WTC11 (cell line): ENCODE results near the gene WDFY3. TPM values are rescaled to one million over a fixed set of nuclear protein-coding genes. Genes with fewer than 3 reads are reported as not detected.

Experiments
- AR ChIP-seq: fragments of 250-450 bp; sonication (Bioruptor Pico); IDR thresholded peaks from 2 replicates; pipeline ENCODE4 v1.9.0; 2021; ENCODE audit warnings: mild to moderate bottlenecking
- CTCF ChIP-seq: fragments of 200-600 bp; IDR thresholded peaks from 2 replicates; pipeline ENCODE4 v1.8.0; 2022; ENCODE audit warnings: antibody characterized with exemption
- E2F1 ChIP-seq: sonication (generic); formaldehyde crosslinking; IDR thresholded peaks from 2 replicates; pipeline ENCODE4 v1.8.0; 2022; ENCODE audit warnings: mild to moderate bottlenecking, missing genetic modification reagents
- ELF4 ChIP-seq: sonication (generic); formaldehyde crosslinking; IDR thresholded peaks from 2 replicates; pipeline ENCODE4 v1.8.1; 2022; ENCODE audit warnings: low read depth, mild to moderate bottlenecking, moderate library complexity, missing genetic modification reagents
- FOXP4 ChIP-seq: sonication (generic); formaldehyde crosslinking; IDR thresholded peaks from 2 replicates; pipeline ENCODE4 v1.8.0; 2022; ENCODE audit warnings: mild to moderate bottlenecking, missing genetic modification reagents
- GRHL2 ChIP-seq: fragments of 250-450 bp; sonication (Bioruptor Pico); IDR thresholded peaks from 2 replicates; pipeline ENCODE4 v1.8.0; 2022; ENCODE audit warnings: mild to moderate bottlenecking, moderate library complexity; ENCODE audit not compliant: insufficient replicate concordance, severe bottlenecking
- MLX ChIP-seq: sonication (generic); formaldehyde crosslinking; IDR thresholded peaks from 2 replicates; pipeline ENCODE4 v1.8.1; 2023; ENCODE audit warnings: mild to moderate bottlenecking, missing genetic modification reagents, moderate library complexity
- NFE2L1 ChIP-seq: sonication (generic); formaldehyde crosslinking; IDR thresholded peaks from 2 replicates; pipeline ENCODE4 v1.8.1; 2023; ENCODE audit warnings: missing genetic modification reagents
- SP1 ChIP-seq: sonication (generic); formaldehyde crosslinking; conservative IDR thresholded peaks from 2 replicates; pipeline ENCODE4 v1.8.1; 2022; ENCODE audit warnings: missing genetic modification reagents
- ZNF138 ChIP-seq: sonication (generic); formaldehyde crosslinking; conservative IDR thresholded peaks from 2 replicates; pipeline ENCODE4 v1.8.1; 2022; ENCODE audit warnings: mild to moderate bottlenecking, moderate library complexity, missing genetic modification reagents
- ZNF532 ChIP-seq: fragments of 250-450 bp; sonication (Bioruptor Pico); IDR thresholded peaks from 2 replicates; pipeline ENCODE4 v1.9.0; 2021; ENCODE audit warnings: mild to moderate bottlenecking, borderline replicate concordance
- ZSCAN18 ChIP-seq: fragments of 250-450 bp; sonication (Bioruptor Pico); IDR thresholded peaks from 2 replicates; pipeline ENCODE4 v2.1.2; 2022; ENCODE audit warnings: mild to moderate bottlenecking, moderate library complexity
- total RNA-seq: library from RNA; stranded (reverse); gene quantifications from 3 replicates; pipeline ENCODE4 v1.2.3, GENCODE V29; 2021

WDFY3 gene
- total RNA-seq, 1 experiment from 2014 or later: 77.2 TPM

- no peak for TF ChIP-seq FOXP4 (CRISPR knock-in tag)
- TF ChIP-seq ZNF138 (CRISPR knock-in tag): no peak
- no peak for TF ChIP-seq AR (CRISPR knock-in tag)
- no peak for TF ChIP-seq ELF4 (CRISPR knock-in tag)
- no peak for TF ChIP-seq ZSCAN18 (CRISPR knock-in tag)
- no peak for TF ChIP-seq CTCF
- no peak for TF ChIP-seq SP1 (CRISPR knock-in tag)
- no peak for TF ChIP-seq NFE2L1 (CRISPR knock-in tag)
- TF ChIP-seq GRHL2 (CRISPR knock-in tag): no peak
- TF ChIP-seq ZNF532: no peak
- no peak for TF ChIP-seq MLX (CRISPR knock-in tag)
- TF ChIP-seq E2F1 (CRISPR knock-in tag): no peak
These were observed 64.7 kb downstream of the WDFY3 start (continued) for GRCh38 chr4:84901740-84902281.
